A204.1 (cell line): ENCODE results near the gene JAM3.

Experiments
- FAIRE-seq: peaks from 2 replicates; lab custom pipeline; 2012; peaks lifted over from hg19 to GRCh38; lab: Jason Lieb, UNC

JAM3 gene

DNA sequence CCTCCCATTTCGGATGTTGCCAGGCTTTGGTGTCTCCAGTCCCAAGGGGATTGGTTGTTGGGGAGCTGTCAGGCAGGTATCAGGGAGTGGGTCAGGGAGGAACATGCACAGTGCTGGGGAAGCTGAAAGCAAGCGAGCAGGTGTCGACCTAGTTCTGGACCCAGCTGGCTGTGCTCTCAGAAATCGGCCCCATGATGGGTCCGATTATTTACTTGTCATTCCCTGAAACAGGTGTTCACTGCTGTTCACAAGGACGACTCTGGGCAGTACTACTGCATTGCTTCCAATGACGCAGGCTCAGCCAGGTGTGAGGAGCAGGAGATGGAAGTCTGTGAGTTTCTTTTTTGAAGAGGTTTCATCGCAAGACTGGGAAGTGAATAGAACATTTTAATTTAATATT lies 76.8 kb downstream of the JAM3 start:
- FAIRE-seq, result no peak

- FAIRE-seq, result no peak
Observed at GRCh38 chr11:134146598-134146997, 77.7 kb downstream of the JAM3 start.

- no peak for FAIRE-seq
Observed at GRCh38 chr11:134149371-134149770, 80.5 kb downstream of the JAM3 start.

DNA sequence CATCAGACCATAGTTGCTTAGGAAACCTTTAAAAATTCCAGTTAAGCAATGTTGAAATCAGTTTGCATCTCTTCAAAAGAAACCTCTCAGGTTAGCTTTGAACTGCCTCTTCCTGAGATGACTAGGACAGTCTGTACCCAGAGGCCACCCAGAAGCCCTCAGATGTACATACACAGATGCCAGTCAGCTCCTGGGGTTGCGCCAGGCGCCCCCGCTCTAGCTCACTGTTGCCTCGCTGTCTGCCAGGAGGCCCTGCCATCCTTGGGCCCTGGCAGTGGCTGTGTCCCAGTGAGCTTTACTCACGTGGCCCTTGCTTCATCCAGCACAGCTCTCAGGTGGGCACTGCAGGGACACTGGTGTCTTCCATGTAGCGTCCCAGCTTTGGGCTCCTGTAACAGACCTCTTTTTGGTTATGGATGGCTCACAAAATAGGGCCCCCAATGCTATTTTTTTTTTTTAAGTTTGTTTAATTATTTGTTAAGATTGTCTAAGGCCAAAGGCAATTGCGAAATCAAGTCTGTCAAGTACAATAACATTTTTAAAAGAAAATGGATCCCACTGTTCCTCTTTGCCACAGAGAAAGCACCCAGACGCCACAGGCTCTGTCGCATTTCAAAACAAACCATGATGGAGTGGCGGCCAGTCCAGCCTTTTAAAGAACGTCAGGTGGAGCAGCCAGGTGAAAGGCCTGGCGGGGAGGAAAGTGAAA lies 81.5 kb downstream of the JAM3 start:
- no peak for FAIRE-seq

- FAIRE-seq, result no peak
Observed at GRCh38 chr11:134151083-134151747, 82.3 kb downstream of the JAM3 start.

DNA sequence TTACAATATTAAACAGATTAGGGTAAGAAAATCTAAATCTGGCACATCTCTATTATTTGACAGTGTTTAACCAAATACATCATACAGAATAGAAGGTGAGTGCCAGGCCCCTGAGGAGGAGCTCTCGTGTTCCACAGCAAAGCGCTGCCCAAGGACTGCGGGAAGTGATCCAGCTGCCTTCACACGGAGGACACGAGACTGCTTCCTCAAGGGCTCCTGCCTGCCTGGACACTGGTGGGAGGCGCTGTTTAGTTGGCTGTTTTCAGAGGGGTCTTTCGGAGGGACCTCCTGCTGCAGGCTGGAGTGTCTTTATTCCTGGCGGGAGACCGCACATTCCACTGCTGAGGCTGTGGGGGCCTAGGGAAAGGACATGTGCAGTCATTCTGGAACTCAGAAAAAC lies 83.8 kb downstream of the JAM3 start:
- FAIRE-seq, result no peak

DNA sequence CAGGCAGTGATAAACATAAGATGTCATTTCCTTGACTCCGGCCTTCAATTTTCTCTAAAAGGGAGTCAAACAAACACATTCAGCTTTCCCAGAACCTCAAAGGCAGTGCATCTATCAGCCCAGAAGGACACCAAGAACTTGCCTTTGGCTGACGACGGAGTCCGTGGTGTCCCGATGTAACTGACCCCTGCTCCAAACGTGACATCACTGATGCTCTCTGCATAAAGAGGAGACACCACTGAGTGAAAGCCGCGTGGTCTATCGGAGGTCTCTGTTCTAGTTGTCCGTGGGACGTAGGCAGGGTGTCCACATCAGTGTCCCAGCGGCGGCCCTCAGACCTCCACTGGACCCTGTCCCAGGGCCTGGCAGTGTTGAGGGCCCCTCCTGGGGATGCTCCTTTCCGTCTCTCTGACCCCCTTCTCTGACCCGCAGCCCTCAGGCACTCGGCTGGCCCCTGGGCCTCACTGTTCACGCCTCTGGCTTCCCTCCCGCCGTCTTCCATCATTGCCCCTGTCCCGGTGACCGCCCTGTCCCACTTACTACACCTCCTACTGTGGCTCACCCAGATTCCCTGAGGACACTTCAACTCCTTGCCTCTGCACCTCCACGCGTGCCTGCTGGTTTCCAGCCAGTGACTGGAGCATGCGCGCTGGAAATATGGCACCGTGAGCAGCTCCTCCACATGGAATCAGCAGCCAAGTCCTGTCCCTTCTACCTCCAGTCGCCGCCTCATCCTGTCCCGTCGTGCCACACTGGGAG lies 84.5 kb downstream of the JAM3 start:
- no peak for FAIRE-seq

DNA sequence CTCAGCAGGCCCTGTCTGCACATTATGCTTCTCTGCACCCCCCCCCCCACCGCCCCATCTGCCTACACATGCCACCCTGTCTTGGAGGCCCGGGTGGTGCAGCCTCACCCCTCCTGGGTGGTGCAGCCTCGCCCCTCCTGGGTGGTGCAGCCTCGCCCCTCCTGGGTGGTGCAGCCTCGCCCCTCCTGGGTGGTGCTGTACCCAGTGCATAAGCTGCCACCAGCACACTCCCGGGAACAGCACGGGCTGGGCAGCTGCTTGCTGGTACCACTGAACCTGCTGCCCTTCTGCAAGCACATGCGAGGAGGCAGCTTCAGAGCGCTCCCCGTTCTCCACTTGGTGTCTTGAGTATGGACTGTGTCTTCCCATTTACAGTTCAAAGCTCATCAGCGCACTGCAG lies 85.6 kb downstream of the JAM3 start:
- no peak for FAIRE-seq

- no peak for FAIRE-seq
Observed at GRCh38 chr11:134155456-134155855, 86.6 kb downstream of the JAM3 start.

DNA sequence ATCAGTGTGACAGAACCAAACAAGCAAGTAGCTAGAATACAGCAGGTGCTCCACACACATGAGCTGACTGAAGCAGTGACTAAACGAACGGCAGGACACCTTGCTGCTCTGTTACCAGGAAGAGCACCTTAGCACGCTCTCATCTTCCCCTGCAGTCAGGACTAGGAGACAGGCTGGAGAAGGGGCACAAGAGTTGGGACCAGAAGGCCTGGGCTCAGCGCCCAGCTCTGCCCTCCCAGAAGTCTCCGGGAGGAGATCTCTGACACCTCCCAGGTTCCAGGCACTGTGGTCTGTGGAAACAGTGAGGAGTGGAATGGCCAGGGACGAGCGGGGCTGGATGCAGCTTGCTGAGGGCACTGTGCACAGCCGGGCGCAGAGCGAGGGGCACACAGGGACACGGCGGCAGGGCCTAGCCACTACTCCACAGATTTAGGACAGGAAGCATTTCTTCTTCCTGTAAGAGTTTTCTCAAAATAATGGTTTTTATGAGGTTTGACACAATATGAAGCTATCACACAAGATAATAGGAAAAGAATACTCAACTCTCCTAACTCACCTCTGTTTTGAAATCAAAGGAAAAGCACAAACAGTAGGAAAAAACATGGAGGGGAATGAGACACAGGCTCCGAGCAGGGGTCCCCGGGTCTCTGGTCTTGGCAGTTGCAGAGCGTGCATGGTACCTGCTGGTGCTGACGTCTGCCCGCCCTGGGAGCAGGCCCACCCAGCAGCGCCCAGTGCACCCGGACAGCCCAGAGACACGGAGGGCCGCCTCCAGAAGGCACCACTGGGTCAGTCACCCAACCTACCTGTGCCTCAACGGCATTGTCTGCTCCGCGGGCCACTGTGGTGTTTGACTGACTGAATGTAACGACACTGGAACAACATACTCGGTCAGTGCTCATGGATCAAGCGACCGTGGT lies 87.3 kb downstream of the JAM3 start:
- no peak for FAIRE-seq

- FAIRE-seq, result no peak
Observed at GRCh38 chr11:134157451-134157850, 88.6 kb downstream of the JAM3 start.

- FAIRE-seq, result no peak
Observed at GRCh38 chr11:134158023-134158422, 89.2 kb downstream of the JAM3 start.

GRCh38 chr11:134159652-134160051 lies 90.8 kb downstream of the JAM3 start:
- FAIRE-seq, result no peak

DNA sequence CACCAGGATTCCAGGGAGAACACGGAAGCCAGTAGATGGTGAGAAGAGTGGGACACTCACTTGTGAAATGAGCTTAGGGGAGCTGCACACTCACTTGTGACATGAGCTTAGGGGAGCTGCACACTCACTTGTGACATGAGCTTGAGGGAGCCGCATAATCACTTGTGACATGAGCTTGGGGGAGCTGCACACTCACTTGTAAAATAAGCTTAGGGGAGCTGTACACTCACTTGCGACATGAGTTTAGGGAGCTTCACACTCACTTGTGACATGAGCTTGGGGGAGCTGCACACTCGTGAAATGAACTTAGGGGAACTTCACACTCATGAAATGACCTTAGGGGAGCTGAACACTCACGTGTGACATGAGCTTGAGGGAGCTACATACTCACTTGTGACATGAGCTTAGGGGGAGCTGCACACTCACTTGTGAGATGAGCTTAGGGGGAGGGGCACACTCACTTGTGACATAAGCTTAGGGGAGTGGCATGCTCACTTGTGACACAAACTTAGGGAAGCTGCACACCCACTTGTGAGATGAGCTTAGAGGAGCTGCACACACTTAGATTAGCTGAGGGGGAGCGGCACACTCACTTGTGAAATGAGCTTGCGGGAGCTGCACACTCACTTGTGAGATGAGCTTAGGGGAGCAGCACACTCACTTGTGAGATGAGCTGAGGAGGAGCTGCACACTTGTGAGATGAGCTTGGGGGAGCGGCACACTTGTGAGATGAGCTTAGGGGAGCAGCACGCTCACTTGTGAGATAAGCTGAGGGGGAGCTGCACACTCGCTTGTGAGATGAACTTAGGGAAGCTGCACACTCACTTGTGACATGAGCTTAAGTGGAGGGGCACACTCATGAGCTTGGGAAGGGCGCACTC lies 95.9 kb downstream of the JAM3 start:
- no peak for FAIRE-seq

- no peak for FAIRE-seq
Observed at GRCh38 chr11:134170177-134170918, 101.5 kb downstream of the JAM3 start.

DNA sequence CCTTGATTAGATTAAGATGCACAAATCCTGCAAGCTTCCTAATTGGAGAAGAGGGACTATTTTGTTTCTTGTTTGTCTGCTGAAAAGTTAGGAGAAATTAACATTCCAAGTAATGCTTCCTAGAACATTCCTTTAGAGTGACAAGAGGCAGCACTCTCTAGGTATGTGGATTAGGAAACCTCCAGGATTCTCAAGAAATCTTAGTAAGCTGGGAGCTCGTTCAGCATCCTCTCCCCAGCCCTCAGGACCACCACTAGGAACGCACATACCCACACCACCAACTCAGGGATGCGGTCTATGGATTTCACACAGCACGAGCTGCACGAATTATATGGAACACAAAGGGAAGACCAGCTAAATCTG lies 102.0 kb downstream of the JAM3 start:
- FAIRE-seq, result no peak

GRCh38 chr11:134171951-134172350 lies 103.1 kb downstream of the JAM3 start:
- no peak for FAIRE-seq

- no peak for FAIRE-seq
Observed at GRCh38 chr11:134173296-134173695, 104.4 kb downstream of the JAM3 start.

DNA sequence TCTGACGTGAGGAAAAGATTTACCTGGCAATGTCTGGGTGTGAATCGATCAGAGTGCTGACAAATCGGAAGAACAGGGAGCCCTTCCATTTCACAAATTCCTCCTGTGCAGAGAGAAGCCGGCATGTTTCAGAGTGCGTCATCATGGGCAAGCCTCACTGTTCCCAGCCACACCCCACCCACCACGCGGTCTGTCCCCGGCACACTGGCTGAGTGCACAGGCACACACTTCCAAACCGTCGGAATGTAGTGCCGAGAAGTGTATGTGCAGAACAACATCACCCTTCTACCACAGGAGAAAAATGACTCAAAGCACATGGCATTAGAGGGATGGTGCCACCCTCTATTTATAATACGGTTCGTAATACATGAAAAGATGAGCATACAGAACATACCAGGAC lies 107.4 kb downstream of the JAM3 start:
- no peak for FAIRE-seq

GRCh38 chr11:134178032-134178674 lies 109.3 kb downstream of the JAM3 start:
- FAIRE-seq, result no peak
